Activated CD8-positive, alpha-beta memory T cell treated with anti-CD3 and anti-CD28 coated beads, Interleukin-2, amount 10 ng/mL, durations not matched to agents 7 days and 5 days (primary cell): ENCODE data around the gene IGFBPL1. TPM values are rescaled to one million over a fixed set of nuclear protein-coding genes. Genes with fewer than 3 reads are reported as not detected.
A peak's percentile ranks its signal among the peaks of the same experiment; 100 is the strongest.
"Not testable (repeated sequence)": the region's sequence is repeated elsewhere in the genome, so short reads cannot be mapped to it uniquely, and the experiment has no call there.

Experiments
- ATAC-seq: fragments of 150-1000 bp; cut with Tn5 transposase; one replicate; pipeline ENCODE4 v1.10.0; 2021; ENCODE audit warnings: moderate library complexity
- CTCF ChIA-PET: fragments of 350-600 bp; sonication (Branson Sonifier 250); formaldehyde crosslinking; loops from one replicate; lab custom pipeline; 2021; ENCODE audit warnings: antibody characterized with exemption; lab: Charles Lee
- DNase-seq: peaks from one replicate; pipeline ENCODE4 v3.0.0-alpha.2; 2020
- H3K27ac Mint-ChIP-seq: one replicate; pipeline ENCODE4 v1.8.0; 2021; ENCODE audit warnings: mild to moderate bottlenecking, mixed read lengths
- H3K27me3 Mint-ChIP-seq: one replicate; pipeline ENCODE4 v1.8.0; 2021; ENCODE audit warnings: mixed read lengths
- H3K36me3 Mint-ChIP-seq: one replicate; pipeline ENCODE4 v1.8.0; 2021; ENCODE audit warnings: mild to moderate bottlenecking, mixed read lengths
- H3K4me1 Mint-ChIP-seq: one replicate; pipeline ENCODE4 v1.8.0; 2021; ENCODE audit warnings: mixed read lengths
- H3K4me3 Mint-ChIP-seq: one replicate; pipeline ENCODE4 v1.8.0; 2021; ENCODE audit warnings: mild to moderate bottlenecking, moderate library complexity, mixed read lengths
- H3K9me3 Mint-ChIP-seq: one replicate; pipeline ENCODE4 v1.8.0; 2022; ENCODE audit warnings: low read depth, mixed read lengths
- total RNA-seq, 2 experiments: library from RNA; stranded (reverse); gene quantifications; one replicate each; pipeline ENCODE4 v1.2.3, GENCODE V29; 2021

IGFBPL1 gene
- total RNA-seq, 2 experiments from 2014 or later: not detected

DNA sequence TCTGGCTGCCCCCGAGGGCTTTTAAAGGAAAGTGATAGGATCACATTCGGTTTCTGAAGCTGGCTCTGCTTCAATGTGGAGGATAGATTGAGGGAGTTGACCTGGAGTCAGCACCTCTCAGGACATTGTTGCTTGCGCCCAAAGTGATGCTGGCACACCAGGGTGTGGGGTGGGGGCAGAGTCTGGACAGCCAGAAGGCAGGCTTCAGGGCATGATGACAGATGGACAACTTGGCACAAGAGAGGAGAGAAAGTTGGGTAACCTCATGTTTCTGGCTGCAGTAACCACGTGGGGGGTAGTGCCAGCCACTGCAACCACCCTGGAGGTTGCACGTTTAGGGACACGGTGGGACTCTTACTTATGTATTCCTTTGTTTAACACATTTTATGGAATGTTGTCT is 22.3 kb downstream of the IGFBPL1 start:
- CTCF ChIA-PET: no interaction called here

DNA sequence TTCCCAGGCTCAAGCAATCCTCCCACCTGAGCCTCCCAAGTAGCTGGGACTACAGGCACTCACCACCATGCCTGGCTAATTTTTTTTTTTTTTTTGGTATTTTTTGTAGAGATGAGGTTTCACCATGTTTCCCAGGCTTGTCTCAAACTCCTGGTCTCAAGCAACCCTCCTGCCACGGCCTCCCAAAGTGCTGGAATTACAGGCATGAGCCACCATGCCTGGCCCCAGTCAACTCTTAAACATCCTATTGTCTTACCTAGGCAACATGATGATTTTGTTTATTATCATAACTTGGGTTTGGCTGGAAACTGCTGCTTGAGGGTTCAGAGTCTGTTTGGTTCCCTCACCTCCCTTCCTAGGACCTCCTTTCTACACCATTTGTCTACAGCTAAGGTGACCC is 25.1 kb downstream of the IGFBPL1 start:
- CTCF ChIA-PET, H3K27ac Mint-ChIP-seq, H3K27me3 Mint-ChIP-seq, DNase-seq, H3K9me3 Mint-ChIP-seq, H3K4me3 Mint-ChIP-seq, H3K4me1 Mint-ChIP-seq, ATAC-seq: not testable (repeated sequence)
- H3K36me3 Mint-ChIP-seq: peaks cover 30% of the 10 kb centered on the region

More for the DNA sequence above, 22.3 kb downstream of the IGFBPL1 start:
- no peak for DNase-seq
- peaks cover 11% of the 10 kb centered on the region for H3K36me3 Mint-ChIP-seq
- H3K27me3 Mint-ChIP-seq: peaks cover 4% of the 10 kb centered on the region
- no peaks in the 10 kb centered on the region for H3K9me3 Mint-ChIP-seq
- no peaks in the 10 kb centered on the region for H3K4me1 Mint-ChIP-seq
- no peak for ATAC-seq
- H3K27ac Mint-ChIP-seq: no peak overlapping the region
- H3K4me3 Mint-ChIP-seq: no peak overlapping the region

DNA sequence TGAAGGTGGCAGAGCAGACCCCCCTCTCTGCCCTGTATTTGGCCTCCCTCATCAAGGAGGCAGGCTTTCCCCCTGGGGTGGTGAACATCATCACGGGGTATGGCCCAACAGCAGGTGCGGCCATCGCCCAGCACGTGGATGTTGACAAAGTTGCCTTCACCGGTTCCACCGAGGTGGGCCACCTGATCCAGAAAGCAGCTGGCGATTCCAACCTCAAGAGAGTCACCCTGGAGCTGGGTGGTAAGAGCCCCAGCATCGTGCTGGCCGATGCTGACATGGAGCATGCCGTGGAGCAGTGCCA is 27.9 kb downstream of the IGFBPL1 start:
- no peak overlapping the region for H3K27ac Mint-ChIP-seq
- peaks cover 11% of the 10 kb centered on the region for H3K4me1 Mint-ChIP-seq
- peaks cover 30% of the 10 kb centered on the region for H3K36me3 Mint-ChIP-seq
- CTCF ChIA-PET: no interaction called here
- no peaks in the 10 kb centered on the region for H3K9me3 Mint-ChIP-seq
- no peak overlapping the region for H3K4me3 Mint-ChIP-seq
- H3K27me3 Mint-ChIP-seq: peaks cover 4% of the 10 kb centered on the region
- no peak for DNase-seq
- ATAC-seq: no peak

DNA sequence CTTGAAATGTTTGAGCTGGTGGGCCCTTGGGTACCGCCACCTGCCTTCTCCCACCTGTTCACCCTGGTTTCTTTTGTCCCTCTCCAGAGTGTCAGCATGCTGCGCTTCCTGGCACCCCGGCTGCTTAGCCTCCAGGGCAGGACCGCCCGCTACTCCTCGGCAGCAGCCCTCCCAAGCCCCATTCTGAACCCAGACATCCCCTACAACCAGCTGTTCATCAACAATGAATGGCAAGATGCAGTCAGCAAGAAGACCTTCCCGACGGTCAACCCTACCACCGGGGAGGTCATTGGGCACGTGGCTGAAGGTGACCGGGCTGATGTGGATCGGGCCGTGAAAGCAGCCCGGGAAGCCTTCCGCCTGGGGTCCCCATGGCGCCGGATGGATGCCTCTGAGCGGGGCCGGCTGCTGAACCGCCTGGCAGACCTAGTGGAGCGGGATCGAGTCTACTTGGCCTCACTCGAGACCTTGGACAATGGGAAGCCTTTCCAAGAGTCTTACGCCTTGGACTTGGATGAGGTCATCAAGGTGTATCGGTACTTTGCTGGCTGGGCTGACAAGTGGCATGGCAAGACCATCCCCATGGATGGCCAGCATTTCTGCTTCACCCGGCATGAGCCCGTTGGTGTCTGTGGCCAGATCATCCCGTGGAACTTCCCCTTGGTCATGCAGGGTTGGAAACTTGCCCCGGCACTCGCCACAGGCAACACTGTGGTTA is 28.4 kb downstream of the IGFBPL1 start:
- no peak overlapping the region for H3K4me3 Mint-ChIP-seq
- no peaks in the 10 kb centered on the region for H3K9me3 Mint-ChIP-seq
- DNase-seq (no peak), ATAC-seq (no peak)
- CTCF ChIA-PET: no interaction called here
- H3K4me1 Mint-ChIP-seq: peaks cover 11% of the 10 kb centered on the region
- peaks cover 9% of the 10 kb centered on the region for H3K27me3 Mint-ChIP-seq
- H3K36me3 Mint-ChIP-seq: peaks cover 30% of the 10 kb centered on the region
- H3K27ac Mint-ChIP-seq: no peak overlapping the region

DNA sequence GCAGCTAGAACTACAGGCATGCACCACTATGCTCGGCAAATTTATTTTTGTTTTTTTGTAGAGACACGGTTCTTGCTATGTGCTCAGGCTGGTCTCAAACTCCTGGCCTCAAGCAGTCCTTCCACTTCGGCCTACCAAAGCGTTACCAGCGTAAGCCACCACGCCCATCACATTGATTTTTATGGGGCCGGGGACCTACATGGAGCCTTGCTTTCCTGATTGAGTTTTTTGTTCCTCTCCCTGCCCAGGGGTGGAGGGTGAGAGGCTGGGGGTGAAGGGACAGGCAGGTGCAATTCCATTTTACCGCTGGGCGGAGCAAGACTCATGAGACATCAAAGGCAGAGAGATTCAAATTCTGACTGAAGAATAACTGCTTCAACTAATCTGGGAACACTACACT is 29.8 kb downstream of the IGFBPL1 start:
- CTCF ChIA-PET: interaction anchor here (1.0 kb wide), 1 partner anchor 234 kb away, joined by 3 read pairs; no protein-coding TSS in a partner anchor
- no peaks in the 10 kb centered on the region for H3K9me3 Mint-ChIP-seq
- no peak overlapping the region for H3K4me3 Mint-ChIP-seq
- no peak for ATAC-seq
- H3K27me3 Mint-ChIP-seq: peaks cover 16% of the 10 kb centered on the region
- peaks cover 30% of the 10 kb centered on the region for H3K36me3 Mint-ChIP-seq
- H3K27ac Mint-ChIP-seq: no peak overlapping the region
- no peak for DNase-seq
- peaks cover 11% of the 10 kb centered on the region for H3K4me1 Mint-ChIP-seq

DNA sequence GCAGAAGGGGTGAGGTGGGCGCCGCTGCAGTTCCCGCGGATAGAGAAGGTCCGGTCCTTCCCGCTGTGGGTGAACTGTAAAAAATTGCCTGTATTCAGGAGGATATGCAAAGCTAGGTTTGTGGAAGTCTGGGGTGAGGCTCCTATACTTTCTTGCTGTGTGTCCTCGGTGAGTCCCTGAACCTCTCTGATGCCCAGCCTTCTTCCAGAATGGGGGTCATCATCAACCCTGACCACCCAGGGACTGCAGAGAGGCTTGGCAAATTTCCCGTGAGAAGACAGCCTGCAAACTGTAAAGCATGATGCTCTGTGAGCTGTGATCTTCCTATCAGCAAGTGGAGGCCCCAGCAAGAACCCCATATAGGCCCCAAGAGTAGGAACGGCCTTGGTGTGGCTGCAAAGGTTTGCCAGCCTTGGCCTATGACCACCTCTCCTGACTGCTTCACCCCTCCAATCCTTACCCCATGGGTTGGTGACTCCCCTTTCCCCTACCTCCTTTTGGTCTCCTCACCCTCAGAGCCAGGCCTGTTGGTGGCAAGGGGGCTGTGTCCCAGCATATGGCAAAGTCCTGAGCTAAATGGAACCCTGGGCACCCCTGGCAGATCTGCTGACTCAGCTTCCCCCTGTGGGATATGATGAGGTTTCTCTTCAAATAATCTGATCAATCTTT is 31.0 kb downstream of the IGFBPL1 start:
- CTCF ChIA-PET: interaction anchor here (0.8 to 1.4 kb wide), 5 partner anchors 42 to 481 kb away, joined by 3 to 8 read pairs (median 3); no protein-coding TSS in a partner anchor
- Mint-ChIP-seq H3K4me3 (peak overlapping the region; percentile 86), H3K27me3 (peaks cover 20% of the 10 kb centered on the region), H3K36me3 (peaks cover 28% of the 10 kb centered on the region), H3K4me1 (peaks cover 11% of the 10 kb centered on the region), H3K27ac (peak overlapping the region; percentile 82), H3K9me3 (no peaks in the 10 kb centered on the region)
- DNase-seq (no peak), ATAC-seq (no peak)

DNA sequence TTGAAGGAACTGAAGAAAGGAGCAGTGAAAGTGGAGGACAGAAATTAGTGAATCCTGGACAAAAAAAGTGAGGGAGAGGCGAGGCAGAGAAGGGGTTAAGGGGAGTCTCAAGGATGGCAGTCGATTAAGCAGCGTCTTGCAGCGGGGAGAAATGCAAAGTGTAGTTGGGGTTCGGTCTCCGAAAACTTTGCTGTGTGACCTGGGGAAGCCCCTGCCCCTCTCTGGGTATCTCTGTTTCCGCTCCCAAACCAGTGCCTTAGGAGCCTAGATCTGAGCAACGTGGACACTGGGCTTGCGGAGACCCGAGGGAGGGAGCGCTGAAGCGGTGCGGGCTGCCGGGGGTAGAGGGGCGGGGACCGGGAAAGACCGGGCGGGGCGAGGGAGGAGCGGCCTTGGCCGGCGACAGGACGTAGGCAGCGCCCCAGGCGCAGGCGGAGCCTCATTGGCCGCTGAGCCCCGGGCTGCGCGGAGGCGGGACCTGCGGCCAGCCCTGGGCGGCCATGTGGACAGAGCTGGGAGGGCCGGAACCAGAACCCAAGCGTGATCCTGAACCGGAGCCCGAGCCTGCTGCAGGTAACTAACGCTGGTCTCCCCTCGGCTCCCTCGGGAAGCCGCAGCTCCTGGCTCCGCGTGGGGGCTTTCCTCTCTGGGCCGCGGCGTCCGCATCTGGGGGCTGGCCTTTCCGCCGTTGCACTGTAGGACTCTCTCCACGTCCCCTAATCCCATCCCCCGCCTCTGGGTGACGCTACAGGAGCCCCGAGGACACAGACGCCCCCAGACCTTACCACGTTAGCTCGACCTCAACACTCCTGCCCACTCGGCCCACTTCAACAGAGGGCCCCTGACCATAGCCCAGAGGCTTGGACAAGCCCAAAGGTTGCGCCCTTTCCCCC is 31.8 kb downstream of the IGFBPL1 start, which contains the start of gene ALDH1B1:
TSS of gene ALDH1B1 (plus strand) at position 468 of the 893 bp plus-strand sequence. CDS start 3,047 bp downstream, outside the sequence.
- H3K4me1 Mint-ChIP-seq: peaks cover 11% of the 10 kb centered on the region
- peak within 1 kb of the TSS; percentile 86 for H3K4me3 Mint-ChIP-seq
- CTCF ChIA-PET: interaction anchor here (1.1 to 1.4 kb wide), 3 partner anchors 43 to 479 kb away, joined by 3 to 8 read pairs (median 4); no protein-coding TSS in a partner anchor
- H3K36me3 Mint-ChIP-seq: peaks cover 23% of the 10 kb centered on the region
- peaks cover 20% of the 10 kb centered on the region for H3K27me3 Mint-ChIP-seq
- H3K9me3 Mint-ChIP-seq: no peaks in the 10 kb centered on the region
- H3K27ac Mint-ChIP-seq: peak within 1 kb of the TSS; percentile 82
- peak; percentile 81 for DNase-seq
- peak; percentile 100 for ATAC-seq

DNA sequence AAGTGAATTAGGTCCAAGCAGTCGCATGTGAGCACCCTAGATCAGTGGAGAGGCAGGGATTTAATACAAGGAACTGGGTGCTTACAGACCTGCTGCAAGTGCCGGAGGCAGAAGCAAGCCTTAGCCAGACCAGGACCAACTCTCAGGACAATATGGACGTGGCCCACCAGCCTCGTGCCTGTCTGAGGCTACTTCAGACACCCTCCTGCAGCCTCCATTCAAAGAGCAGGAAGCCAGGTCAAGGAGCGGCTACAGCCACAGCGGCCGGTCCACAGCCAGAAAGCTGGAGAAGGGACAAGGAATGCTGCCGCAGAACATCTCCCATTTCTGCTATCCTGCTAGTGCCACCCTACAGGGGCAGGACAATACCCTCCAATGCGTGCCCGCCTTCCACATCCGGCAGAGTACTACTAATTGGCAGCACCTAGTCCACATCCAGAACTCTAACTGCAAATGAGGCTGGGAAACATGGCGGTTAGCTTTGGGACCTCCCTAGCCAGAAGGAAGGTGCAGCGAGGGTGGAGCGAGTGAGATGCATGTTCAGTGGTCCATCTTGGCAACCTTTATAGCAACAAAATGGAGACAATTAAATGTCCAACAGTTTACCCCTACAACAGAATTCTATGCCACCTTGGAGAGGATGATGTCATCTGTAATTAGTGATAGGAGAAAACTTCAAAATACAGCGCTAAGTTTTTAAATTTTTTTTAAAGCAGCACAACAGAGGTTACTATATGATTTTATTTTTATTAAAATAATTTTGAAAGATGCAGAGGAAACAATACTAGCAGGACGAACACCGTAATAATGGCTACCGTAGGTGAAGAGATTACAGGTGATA is 32.8 kb downstream of the IGFBPL1 start:
- H3K36me3 Mint-ChIP-seq: peaks cover 14% of the 10 kb centered on the region
- H3K27ac Mint-ChIP-seq: no peak overlapping the region
- H3K4me3 Mint-ChIP-seq: peak overlapping the region; percentile 86
- H3K27me3 Mint-ChIP-seq: peaks cover 20% of the 10 kb centered on the region
- peaks cover 11% of the 10 kb centered on the region for H3K4me1 Mint-ChIP-seq
- DNase-seq: no peak
- no peak for ATAC-seq
- no peaks in the 10 kb centered on the region for H3K9me3 Mint-ChIP-seq
- CTCF ChIA-PET: no interaction called here

DNA sequence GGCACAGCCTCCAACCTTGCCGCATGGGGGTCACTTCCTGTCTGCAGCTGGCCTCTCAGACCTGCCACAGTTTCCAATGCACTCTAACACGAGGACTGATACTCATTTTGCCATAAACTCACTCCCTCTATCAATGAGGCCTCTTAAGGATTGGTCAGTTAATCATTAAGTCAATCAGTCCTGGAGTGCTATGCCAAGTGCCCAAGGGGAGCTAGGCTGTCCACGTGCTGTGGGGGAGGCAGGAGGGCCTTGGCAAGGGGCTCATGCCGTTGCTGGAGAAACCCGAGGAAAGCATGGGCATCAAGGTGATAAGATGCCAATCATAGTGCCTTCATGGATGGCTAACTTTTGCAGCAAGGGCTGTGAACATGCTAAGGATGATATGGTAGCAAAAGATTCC is 33.4 kb downstream of the IGFBPL1 start:
- CTCF ChIA-PET: no interaction called here
- Mint-ChIP-seq H3K27ac (no peak overlapping the region), H3K27me3 (peaks cover 20% of the 10 kb centered on the region), H3K4me1 (peaks cover 11% of the 10 kb centered on the region), H3K4me3 (no peak overlapping the region), H3K9me3 (no peaks in the 10 kb centered on the region), H3K36me3 (peaks cover 7% of the 10 kb centered on the region)
- no peak for ATAC-seq
- DNase-seq: no peak

DNA sequence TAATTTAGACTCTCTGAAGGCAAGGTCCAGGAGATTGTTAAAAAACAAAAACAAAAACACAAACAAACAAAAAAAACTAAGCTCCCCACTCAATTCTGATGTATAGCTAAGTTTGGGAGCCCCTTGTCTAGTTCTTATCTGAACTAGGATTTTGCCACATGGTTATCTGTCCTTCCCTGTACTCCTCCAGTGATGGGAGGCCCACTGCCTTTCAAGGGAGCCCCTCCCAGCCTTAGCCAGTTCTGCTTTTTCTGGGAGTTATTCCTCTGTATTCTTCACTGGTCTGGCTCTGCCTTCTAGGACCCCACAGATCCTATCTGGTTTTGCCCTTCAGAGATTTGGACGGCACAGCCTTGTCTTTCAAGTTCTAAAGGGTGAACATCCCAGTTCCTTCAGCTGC is 33.8 kb downstream of the IGFBPL1 start:
- Mint-ChIP-seq H3K4me1 (peaks cover 11% of the 10 kb centered on the region), H3K4me3 (no peak overlapping the region), H3K9me3 (no peaks in the 10 kb centered on the region), H3K27ac (no peak overlapping the region), H3K27me3 (peaks cover 20% of the 10 kb centered on the region), H3K36me3 (peaks cover 4% of the 10 kb centered on the region)
- ATAC-seq (no peak), DNase-seq (no peak)
- CTCF ChIA-PET: no interaction called here

DNA sequence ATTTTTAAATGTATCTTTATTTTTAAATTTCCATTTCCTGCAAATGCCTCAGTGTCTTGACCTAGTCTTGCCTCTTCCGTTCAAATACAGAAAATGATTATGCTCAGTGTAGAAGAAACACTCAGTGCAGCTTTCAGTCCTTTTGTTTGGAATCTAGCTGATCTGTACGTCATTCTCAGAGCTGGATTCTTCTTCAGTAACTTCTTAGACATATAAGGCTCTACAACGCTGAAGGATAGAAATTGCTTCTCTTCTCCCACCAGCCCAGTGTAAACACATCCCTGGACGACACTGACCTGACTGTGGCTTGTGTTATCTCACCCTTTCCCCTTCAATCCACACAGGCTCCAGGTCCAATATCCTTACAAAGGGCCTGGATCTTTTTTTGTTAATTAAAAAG is 34.9 kb downstream of the IGFBPL1 start:
- ATAC-seq (no peak), DNase-seq (no peak)
- Mint-ChIP-seq H3K9me3 (peaks cover 4% of the 10 kb centered on the region), H3K4me1 (peaks cover 9% of the 10 kb centered on the region), H3K27me3 (peaks cover 27% of the 10 kb centered on the region), H3K27ac (no peak overlapping the region), H3K4me3 (no peak overlapping the region), H3K36me3 (no peaks in the 10 kb centered on the region)
- CTCF ChIA-PET: interaction anchor here (0.7 kb wide), 1 partner anchor 84 kb away, joined by 4 read pairs; no protein-coding TSS in a partner anchor

DNA sequence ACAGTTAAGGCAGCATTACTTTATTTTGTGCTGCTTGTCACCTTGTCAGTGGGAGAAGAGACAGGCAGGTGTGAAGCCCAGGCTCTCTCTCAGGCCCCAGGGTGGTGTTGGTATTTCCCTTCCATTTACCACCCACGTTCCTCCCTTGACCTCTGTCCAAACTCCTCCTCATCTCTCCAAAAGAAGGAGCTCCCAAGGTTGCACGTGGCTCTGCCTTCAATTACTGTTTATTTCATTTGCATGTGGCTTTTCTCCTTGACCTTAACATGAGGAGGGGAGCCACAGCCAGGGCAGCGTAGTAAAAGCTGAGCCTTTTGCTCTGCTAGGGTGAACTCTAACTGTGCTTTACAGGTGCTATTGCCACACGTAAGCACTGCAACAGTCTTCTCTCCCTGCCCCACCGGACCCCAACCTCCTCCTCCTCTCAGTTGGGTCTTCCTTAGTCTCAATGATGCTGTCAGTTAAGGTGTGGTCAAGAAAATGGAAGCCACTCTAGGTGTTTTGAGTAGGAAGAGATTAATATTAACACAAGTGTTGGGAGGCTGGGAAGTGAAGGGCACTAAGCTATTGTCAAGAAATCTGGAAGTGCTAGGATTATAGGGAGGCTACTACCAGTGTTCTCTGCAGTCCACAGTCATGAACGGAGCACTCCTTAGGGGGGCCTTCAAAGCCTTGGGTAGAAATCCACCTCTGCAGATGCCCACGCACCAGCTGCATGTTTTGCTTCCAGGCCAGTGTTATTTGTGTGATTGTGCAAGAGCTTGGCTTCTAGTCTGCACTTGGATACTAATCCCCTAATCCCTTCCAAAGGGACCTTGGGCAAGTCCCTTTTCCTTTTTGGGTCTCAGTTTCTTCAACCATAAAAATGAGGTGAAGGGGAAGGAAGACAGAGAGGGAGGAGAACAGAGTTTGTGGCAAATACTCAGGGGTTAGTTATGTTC is 35.7 kb downstream of the IGFBPL1 start:
- Mint-ChIP-seq H3K27ac (no peak overlapping the region), H3K27me3 (peaks cover 27% of the 10 kb centered on the region), H3K4me3 (no peak overlapping the region), H3K36me3 (no peaks in the 10 kb centered on the region), H3K9me3 (peaks cover 4% of the 10 kb centered on the region), H3K4me1 (peaks cover 4% of the 10 kb centered on the region)
- CTCF ChIA-PET: no interaction called here
- DNase-seq (no peak), ATAC-seq (no peak)
